ENCODE measurements around the gene RPS13.
A peak's percentile ranks its signal among the peaks of the same experiment; 100 is the strongest.

DNA sequence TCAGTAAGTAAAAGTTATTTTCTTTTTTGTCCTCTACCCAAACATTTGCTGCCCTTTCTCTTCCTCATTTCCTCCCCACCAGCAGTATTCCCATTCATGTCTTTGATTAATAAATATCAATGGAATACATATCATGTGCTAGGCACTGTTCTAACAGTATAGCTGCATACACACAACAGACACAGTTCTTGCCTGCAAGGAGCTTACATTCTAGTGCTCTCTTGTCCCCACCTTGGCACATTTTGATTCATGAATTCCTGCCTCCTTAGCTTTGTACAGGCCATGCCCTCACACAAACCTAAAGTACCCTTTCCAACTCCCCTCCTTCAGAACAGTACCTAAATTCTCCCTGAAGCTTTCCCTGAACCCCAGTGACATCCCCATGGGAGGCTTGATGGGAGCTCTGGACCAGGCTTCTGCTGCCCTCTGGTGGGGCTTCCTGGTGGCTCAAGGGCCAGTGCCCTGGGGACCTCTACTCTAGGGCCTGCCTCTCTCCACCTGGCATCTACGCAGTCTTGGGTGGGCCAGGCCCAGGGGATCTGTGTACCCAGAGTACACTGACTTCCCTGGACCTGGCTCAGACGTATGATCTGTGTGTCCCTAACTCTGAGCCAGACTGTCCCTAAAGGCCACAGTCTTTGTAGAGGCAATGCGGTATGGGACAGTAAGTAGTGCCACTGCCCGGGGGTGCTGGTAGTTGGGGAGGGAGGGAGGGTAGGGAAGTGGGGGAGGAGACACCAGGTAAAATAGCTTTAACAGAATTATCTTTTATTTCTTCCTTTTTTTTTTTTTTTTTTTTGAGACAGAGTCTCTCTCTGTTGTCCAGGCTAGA, 14.1 kb downstream of the RPS13 start:
- TF ChIP-seq CTCF (IDR thresholded peaks at IDR 0.05) (peak; percentile 26 to 79 (median 48)), POLR2AphosphoS5 (IDR thresholded peaks at IDR 0.05) (no peak), EP300 (IDR thresholded peaks at IDR 0.05) (no peak), POLR2A (IDR thresholded peaks at IDR 0.05) (no peak)

All from gastroesophageal sphincter (tissue), 3 donors.